Measurements from ENCODE around the gene IL32. TPM values are rescaled to one million over a fixed set of nuclear protein-coding genes. Genes with fewer than 3 reads are reported as not detected.

Gene IL32
- total and polyA plus RNA-seq, 2 of the 4 experiments (the other 2 are of a cell fraction), result 25.6 to 95.7 TPM

GRCh38 chr16:3025032-3026002 lies 40.1 kb upstream of the IL32 start:
- Histone ChIP-seq H3K18ac (ENCODE audit: low read depth, low read length) (no peak overlapping the region), H4K5ac (ENCODE audit: low read depth, low read length) (no peak overlapping the region), H2AFZ (replicated peaks; ENCODE audit: low read length, poor library complexity) (no peak overlapping the region), H3K9ac (ENCODE audit: low read depth, low read length) (no peak overlapping the region), H3K27me3 (ENCODE audit: control insufficient read depth, insufficient read depth, low read length) (peaks cover 12% of the 10 kb centered on the region; the same call in 1 of the 2 replicates), H3K4me3 (ENCODE audit: insufficient read depth, low read depth, low read length) (no peak overlapping the region), H3K4me1 (ENCODE audit: control insufficient read depth, insufficient read depth, low read length) (peaks cover 9% of the 10 kb centered on the region), H2BK15ac (ENCODE audit: low read depth, low read length) (no peak overlapping the region), H4K8ac (ENCODE audit: low read depth in 2 of 2, low read length in 2 of 2) (no peak overlapping the region), H3K36me3 (ENCODE audit: control insufficient read depth, insufficient read depth, low read length) (peaks cover 22% of the 10 kb centered on the region), H2BK120ac (ENCODE audit: low read depth, low read length) (no peak overlapping the region), H2AK9ac (replicated peaks; ENCODE audit: low read depth, low read length, poor library complexity) (peak overlapping the region; percentile 68), H2AK5ac (ENCODE audit: low read depth, low read length) (no peak overlapping the region), H3K14ac (replicated peaks; ENCODE audit: low read depth, low read length) (no peak overlapping the region), H2BK5ac (ENCODE audit: low read depth, low read length, poor library complexity, severe bottlenecking) (no peak overlapping the region), H3K9me1 (ENCODE audit: insufficient read depth, low read length) (no peaks in the 10 kb centered on the region), H4K20me1 (ENCODE audit: insufficient read depth, low read length) (peaks cover 37% of the 10 kb centered on the region), H3K23ac (ENCODE audit: low read depth, low read length) (no peak overlapping the region), H3K79me1 (ENCODE audit: low read depth in 1 of 2, low read length in 2 of 2) (peaks cover 0 to 19% of the 10 kb centered on the region in 2 experiments; a peak in 2 of 4 replicates), H4K91ac (ENCODE audit: insufficient read depth, low read depth, low read length) (no peak overlapping the region), H3K4me2 (ENCODE audit: low read depth, low read length) (no peak overlapping the region), H2BK20ac (ENCODE audit: low read depth, low read length) (no peak overlapping the region), H3K56ac (ENCODE audit: extremely low read depth, insufficient read depth, low read length) (no peak overlapping the region), H3K4ac (ENCODE audit: low read depth, low read length) (no peak overlapping the region), H3K27ac (ENCODE audit: insufficient read depth, low read length) (no peak overlapping the region), H3K9me3 (ENCODE audit: control insufficient read depth, insufficient read depth, low read length) (no peaks in the 10 kb centered on the region)
- no peak for DNase-seq
- WGBS, 2 experiments (ENCODE audit: extremely low coverage in 2 of 2, insufficient read length in 1 of 2), result 94% methylated on average over 9 of the region's 18 CpGs; no CpG with 5 or more reads in 1 of the 2 experiments
- POLR2A ChIA-PET (ENCODE audit: unreplicated experiment), result interaction anchor here (0.6 to 0.7 kb wide), 2 partner anchors 16 to 40 kb away, joined by 3 to 7 read pairs; no protein-coding TSS in a partner anchor
- in situ Hi-C loops (cut with MboI; ENCODE audit: low sequenced_read_pairs), result no loop called here
- BruUV-seq (replicated peaks), result no TSS peak
- CTCF ChIA-PET, result interaction anchor here (0.8 kb wide), 1 partner anchor 21 kb away, joined by 5 read pairs; no protein-coding TSS in a partner anchor
- ATAC-seq (ENCODE audit: low read depth), result no peak
- dilution Hi-C loops (cut with HindIII; ENCODE audit: low sequenced_read_pairs, unreplicated experiment), result no loop called here
- intact Hi-C loops (cut with micrococcal nuclease), result no loop called here
- peak; percentile 53 for TF ChIP-seq POLR2A (IDR thresholded peaks at IDR 0.05; ENCODE audit: low read depth, low read length)
- TF ChIP-seq MAZ (IDR thresholded peaks at IDR 0.05; ENCODE audit: borderline replicate concordance, low read depth, low read length), result no peak
- TF ChIP-seq FOS (IDR thresholded peaks at IDR 0.05; ENCODE audit: low read depth, low read length), result no peak
- no peak for TF ChIP-seq RCOR1 (IDR thresholded peaks at IDR 0.05; ENCODE audit: insufficient replicate concordance, low read length)
- no peak for TF ChIP-seq ELK1 (IDR thresholded peaks at IDR 0.05; ENCODE audit: borderline replicate concordance, low read depth, low read length)

Measured in IMR-90 (cell line).